AG04450 (cell line): Measurements from ENCODE around the gene TRIAP1. TPM values are rescaled to one million over a fixed set of nuclear protein-coding genes. Genes with fewer than 3 reads are reported as not detected.

Source experiments
- CTCF ChIA-PET: fragments of 300-600, 350-600 bp; formaldehyde crosslinking; extraction: SDS; loops from one replicate; lab custom pipeline; 2022; ENCODE audit warnings: antibody characterized with exemption, inconsistent platforms; lab: Charles Lee
- POLR2A ChIA-PET: fragments of 350-600 bp; formaldehyde crosslinking; extraction: SDS; loops from one replicate; lab custom pipeline; 2021; ENCODE audit warnings: antibody characterized with exemption, inconsistent platforms; lab: Yijun Ruan, JAX
- DNase-seq: peaks from one replicate; pipeline ENCODE4 v3.0.0-alpha.2; 2011; ENCODE audit warnings: low read depth, low spot score
- H3K27ac ChIP-seq: one replicate; pipeline ENCODE4 v1.5.1; 2012; ENCODE audit warnings: low read depth, low read length, control low read depth
- H3K27me3 ChIP-seq: one replicate; pipeline ENCODE4 v1.6.0; 2012; ENCODE audit warnings: low read length; ENCODE audit not compliant: control insufficient read depth, insufficient read depth
- H3K4me3 ChIP-seq: 2 replicates; pipeline ENCODE4 v1.5.1; 2011; ENCODE audit warnings: mild to moderate bottlenecking, low read depth, low read length, control low read depth
- H3K9me3 ChIP-seq: 2 replicates; pipeline ENCODE4 v1.5.1; 2012; ENCODE audit warnings: low read length; ENCODE audit not compliant: control insufficient read depth, insufficient read depth
- CTCF ChIP-seq: IDR thresholded peaks from 2 replicates; pipeline ENCODE4 v1.5.1; 2011; ENCODE audit warnings: low read depth, low read length, control low read depth, inconsistent platforms
- polyA plus RNA-seq: library from polyadenylated mRNA; depleted of rRNA; stranded (reverse); fragments of >200 nt; gene quantifications from 2 replicates; pipeline ENCODE4 v1.2.3, GENCODE V29; 2011

The TRIAP1 gene
- polyA plus RNA-seq, 1 experiment = 70.7 TPM

DNA sequence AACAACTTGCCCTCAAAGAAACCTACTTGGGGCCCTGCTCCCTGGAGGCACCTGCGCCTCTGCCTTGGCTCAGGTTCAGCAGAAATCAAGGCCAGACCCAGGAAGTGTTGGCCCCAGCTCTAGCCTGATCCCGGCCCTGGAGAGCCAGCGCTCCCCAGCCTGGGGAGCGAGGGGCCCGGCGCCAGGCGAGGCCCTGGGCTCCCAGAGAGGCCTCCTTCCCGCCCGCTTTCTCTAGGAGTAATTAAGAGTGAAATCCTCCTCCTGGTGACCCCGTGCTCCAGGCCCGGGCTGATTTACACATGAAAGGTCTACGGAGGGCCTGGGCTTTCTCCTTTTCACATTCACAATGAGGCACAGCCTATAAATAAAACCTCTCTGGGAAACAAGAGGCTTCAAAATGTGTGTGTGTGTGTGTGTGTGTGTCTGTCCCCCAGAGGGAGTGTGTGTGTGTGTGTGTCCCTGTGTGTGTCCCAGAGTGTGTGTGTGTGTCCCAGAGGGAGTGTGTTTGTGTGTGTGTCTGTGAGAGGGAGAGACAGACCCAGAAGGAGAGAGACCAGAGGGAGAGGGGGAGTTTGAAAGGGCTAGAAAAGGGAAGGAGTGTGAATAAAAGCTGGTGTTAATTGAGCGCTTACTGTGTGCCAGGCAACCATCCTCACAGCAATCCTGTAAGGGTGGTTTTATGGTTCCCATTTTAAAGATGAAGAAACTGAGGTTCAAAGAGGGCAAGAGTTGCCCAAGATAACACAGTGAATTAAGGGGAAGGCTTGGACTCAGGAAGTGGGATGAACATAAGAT is 32.1 kb downstream of the TRIAP1 start:
- no peak for DNase-seq
- ChIA-PET POLR2A (no interaction called here), CTCF (interaction anchor here (1.0 kb wide), 1 partner anchor 16 kb away, joined by 3 read pairs; no protein-coding TSS in a partner anchor)
- Histone ChIP-seq H3K4me3 (no peak overlapping the region), H3K9me3 (no peaks in the 10 kb centered on the region), H3K27ac (no peak overlapping the region), H3K27me3 (peaks cover 16% of the 10 kb centered on the region)
- TF ChIP-seq CTCF = no peak

DNA sequence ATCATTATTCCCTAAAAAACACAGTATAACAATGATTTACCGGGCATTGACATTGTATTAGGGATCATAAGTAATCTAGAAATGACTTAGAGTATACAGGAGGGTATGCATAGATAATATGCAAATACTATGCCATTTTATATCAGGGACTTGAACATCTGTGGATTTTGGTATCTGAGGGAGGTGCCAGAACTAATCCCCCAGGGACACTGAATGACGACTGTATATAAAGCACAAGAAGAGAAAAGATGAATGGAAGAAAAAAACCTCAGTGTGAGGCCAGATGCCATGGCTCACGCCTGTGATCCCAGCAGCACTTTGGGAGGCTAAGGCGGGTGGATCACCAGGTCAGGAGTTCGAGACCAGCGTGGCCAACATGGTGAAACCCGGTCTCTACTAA is 33.8 kb downstream of the TRIAP1 start:
- no peak for DNase-seq
- Histone ChIP-seq H3K27me3 (peaks cover 13% of the 10 kb centered on the region), H3K4me3 (no peak overlapping the region), H3K9me3 (no peaks in the 10 kb centered on the region), H3K27ac (no peak overlapping the region)
- ChIA-PET CTCF (no interaction called here), POLR2A (no interaction called here)
- no peak for TF ChIP-seq CTCF

DNA sequence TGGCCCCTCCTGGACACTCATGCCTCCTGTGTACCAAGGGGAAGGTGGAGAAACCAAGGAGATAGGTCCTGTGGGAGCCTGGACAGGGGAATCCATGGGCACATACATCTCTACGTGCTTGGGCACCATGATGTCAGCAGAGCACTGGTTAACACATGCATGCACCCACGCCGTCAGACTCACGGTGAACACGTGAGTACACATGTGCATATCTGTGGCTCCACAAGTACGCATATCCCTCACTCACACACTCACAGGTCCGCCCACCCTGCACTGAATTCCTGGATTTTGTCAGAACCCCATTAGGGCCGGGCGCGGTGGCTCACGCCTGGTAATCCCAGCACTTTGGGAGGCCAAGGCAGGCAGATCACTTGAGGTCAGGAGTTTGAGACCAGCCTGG is 37.4 kb downstream of the TRIAP1 start:
- DNase-seq = no peak
- H3K9me3 ChIP-seq = no peaks in the 10 kb centered on the region; the same call in 1 of the 2 replicates
- peaks cover 8% of the 10 kb centered on the region for H3K27me3 ChIP-seq
- TF ChIP-seq CTCF = no peak
- H3K27ac ChIP-seq = no peak overlapping the region
- POLR2A ChIA-PET = no interaction called here
- no peak overlapping the region for H3K4me3 ChIP-seq
- CTCF ChIA-PET = no interaction called here

GRCh38 chr12:120406553-120406952 is 39.6 kb downstream of the TRIAP1 start:
- CTCF ChIA-PET = no interaction called here
- no peaks in the 10 kb centered on the region; the same call in 1 of the 2 replicates for H3K9me3 ChIP-seq
- POLR2A ChIA-PET = no interaction called here
- TF ChIP-seq CTCF = no peak
- H3K4me3 ChIP-seq = no peak overlapping the region
- H3K27ac ChIP-seq = no peak overlapping the region
- H3K27me3 ChIP-seq = peaks cover 19% of the 10 kb centered on the region
- no peak for DNase-seq

DNA sequence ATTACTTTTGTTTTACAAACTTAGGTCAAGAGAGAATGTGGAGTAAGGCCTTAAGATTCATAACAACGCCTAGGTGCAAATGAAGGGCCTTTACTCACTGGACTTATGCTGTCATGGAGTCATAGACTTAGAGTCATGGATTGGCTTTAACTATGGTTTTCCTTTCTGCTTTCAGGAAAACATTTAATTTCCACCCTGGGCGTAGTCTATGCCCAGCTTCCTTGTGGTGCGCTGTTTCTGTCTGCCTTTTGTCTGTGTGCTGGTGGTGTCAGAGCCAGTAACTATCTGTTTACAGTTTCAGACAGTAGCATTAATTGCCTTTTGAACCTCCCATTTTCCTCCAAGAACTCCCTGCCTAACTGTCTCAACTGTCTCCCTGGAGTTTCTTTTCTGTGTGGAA is 40.1 kb downstream of the TRIAP1 start:
- H3K27ac ChIP-seq = no peak overlapping the region
- no peaks in the 10 kb centered on the region; the same call in 1 of the 2 replicates for H3K9me3 ChIP-seq
- H3K4me3 ChIP-seq = no peak overlapping the region
- peaks cover 19% of the 10 kb centered on the region for H3K27me3 ChIP-seq
- POLR2A ChIA-PET = no interaction called here
- CTCF ChIA-PET = no interaction called here
- DNase-seq = no peak
- TF ChIP-seq CTCF = no peak
